Measurements from ENCODE around the gene KATNAL2.

KATNAL2 gene

DNA sequence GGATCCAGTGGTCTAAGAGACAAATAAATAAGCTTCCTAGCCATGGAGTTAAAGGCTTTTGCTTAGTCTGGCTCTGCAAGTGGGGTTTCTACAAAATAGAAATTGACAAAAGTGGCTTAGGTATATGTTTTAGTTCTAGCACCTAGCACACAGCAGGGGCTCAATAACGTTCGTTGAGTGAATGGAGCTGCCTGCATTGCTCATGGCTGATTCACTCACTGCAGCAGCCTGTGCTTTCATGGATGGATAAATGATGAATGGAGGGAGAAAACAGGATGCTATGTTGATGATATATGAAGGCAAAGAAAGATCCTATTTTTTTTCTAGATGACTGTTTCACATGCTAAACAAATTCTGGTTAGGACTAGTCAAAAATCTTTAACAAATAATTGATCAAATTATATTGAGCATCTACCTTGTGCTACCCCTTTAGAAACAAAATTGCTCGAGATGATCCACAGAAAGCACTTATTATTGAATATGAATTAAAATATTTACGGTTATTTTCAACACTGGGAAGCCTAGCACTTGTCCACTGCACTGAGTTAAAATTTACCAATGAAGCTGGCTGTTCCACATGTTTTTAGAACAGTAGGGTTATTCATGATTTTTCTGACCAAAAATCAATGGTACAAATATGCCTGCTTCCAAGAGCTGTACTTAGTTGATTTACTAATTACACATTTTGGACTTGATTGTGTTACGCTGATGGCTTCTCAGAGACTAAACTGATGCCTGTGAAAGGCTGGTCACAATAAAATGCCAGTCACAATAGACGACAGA, 193.3 kb downstream of the KATNAL2 start:
- no peak overlapping the region for H3K9ac ChIP-seq
- H3K27ac ChIP-seq, result no peak overlapping the region
- H3K27me3 ChIP-seq, result no peaks in the 10 kb centered on the region
- peaks cover 90% of the 10 kb centered on the region for H3K36me3 ChIP-seq
- 0 out of 2 replicates have a peak, but pooled peaks cover 8% of the 10 kb centered on the region for H4K20me1 ChIP-seq
- H3K9me3 ChIP-seq, result no peaks in the 10 kb centered on the region
- H3K4me3 ChIP-seq, result no peak overlapping the region
- no peaks in the 10 kb centered on the region for H3K4me1 ChIP-seq
- H3K4me2 ChIP-seq, result no peak overlapping the region
- no peak for TF ChIP-seq Cebpa-rat (IDR thresholded peaks at IDR 0.05)

- TF ChIP-seq Cebpa-rat (IDR thresholded peaks at IDR 0.05), result no peak
- H3K36me3 ChIP-seq, result peaks cover 81% of the 10 kb centered on the region
- H3K4me3 ChIP-seq, result no peak overlapping the region
- H3K9me3 ChIP-seq, result 0 out of 2 replicates have a peak, but pooled peaks cover 5% of the 10 kb centered on the region
- H3K9ac ChIP-seq, result no peak overlapping the region
- 0 out of 2 replicates have a peak, but pooled peaks cover 12% of the 10 kb centered on the region for H4K20me1 ChIP-seq
- H3K4me1 ChIP-seq, result no peaks in the 10 kb centered on the region
- H3K4me2 ChIP-seq, result no peak overlapping the region
- no peaks in the 10 kb centered on the region for H3K27me3 ChIP-seq
- H3K27ac ChIP-seq, result no peak overlapping the region
Measured at GRCh38 chr18:47113796-47114540, 196.6 kb downstream of the KATNAL2 start.

DNA sequence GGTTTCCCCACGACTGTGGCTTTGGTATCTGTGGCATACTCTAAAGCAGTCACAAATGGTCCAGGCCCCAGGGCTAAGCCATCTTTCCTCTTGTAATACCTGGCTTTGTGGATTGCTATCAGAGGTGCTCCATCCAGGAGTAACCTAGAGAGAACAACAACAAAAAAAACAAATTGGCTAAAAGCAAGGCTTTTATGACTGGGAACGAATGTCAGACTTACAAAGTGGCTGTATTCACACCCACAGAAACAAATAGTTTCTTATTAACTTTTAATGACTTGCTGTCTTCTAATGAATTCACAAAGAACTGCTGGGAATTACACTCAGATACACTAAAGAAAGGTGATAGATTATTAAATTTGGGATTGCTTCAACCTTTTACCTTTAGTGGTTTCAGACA, 197.8 kb downstream of the KATNAL2 start:
- no peaks in the 10 kb centered on the region for H3K27me3 ChIP-seq
- no peak overlapping the region for H3K4me3 ChIP-seq
- 0 out of 2 replicates have a peak, but pooled peaks cover 12% of the 10 kb centered on the region for H4K20me1 ChIP-seq
- peaks cover 10% of the 10 kb centered on the region for H3K4me1 ChIP-seq
- peaks cover 70% of the 10 kb centered on the region for H3K36me3 ChIP-seq
- no peak overlapping the region for H3K27ac ChIP-seq
- TF ChIP-seq Cebpa-rat (IDR thresholded peaks at IDR 0.05), result no peak
- H3K9ac ChIP-seq, result no peak overlapping the region
- 0 out of 2 replicates have a peak, but pooled peaks cover 5% of the 10 kb centered on the region for H3K9me3 ChIP-seq
- H3K4me2 ChIP-seq, result no peak overlapping the region

DNA sequence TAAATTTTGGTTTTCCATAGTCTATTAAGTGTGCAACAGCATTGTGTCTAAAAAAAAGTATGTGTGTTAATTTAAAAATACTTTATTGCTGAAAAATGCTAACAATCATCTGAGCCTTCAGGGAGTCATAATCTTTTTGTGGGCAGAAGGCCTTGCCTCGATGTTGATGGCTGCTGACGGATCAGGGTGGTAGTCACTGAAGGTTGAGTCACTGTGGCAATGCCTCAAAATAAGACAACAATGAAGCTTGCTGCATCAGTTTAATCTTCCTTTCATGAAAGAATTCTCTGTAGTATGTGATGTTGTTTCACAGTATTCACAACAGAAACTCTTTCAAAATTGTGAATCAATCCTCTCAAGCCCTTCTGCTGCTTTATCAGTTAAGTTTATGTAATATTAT, 201.6 kb downstream of the KATNAL2 start:
- Histone ChIP-seq H3K4me2 (no peak overlapping the region), H3K9ac (no peak overlapping the region), H3K4me3 (no peak overlapping the region)

DNA sequence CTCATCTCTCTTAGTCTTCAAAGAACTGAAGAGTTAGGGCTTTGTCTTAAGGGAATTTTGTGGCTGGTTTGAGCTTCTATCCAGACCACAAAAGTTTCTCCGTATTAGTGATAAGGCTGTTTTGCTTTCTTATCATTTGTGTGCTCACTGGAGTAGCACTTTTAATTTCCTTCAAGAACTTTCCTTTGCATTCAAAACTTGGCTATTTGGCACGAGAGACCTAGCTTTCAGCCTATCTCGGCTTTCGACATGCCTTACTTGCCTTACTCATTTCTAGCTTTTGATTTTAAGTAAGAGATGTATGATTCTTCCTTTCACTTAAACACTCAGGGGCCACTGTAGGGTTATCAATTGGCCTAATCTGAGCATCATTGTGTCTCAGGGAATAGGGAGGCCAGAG, 203.0 kb downstream of the KATNAL2 start:
- no peak for TF ChIP-seq Cebpa-rat (IDR thresholded peaks at IDR 0.05)
- Histone ChIP-seq H3K27ac (no peak overlapping the region), H3K4me3 (no peak overlapping the region; the same call in 1 of the 2 replicates)

More for the DNA sequence above, 201.6 kb downstream of the KATNAL2 start:
- Histone ChIP-seq H3K4me1 (peaks cover 31% of the 10 kb centered on the region), H3K27ac (no peak overlapping the region), H3K9me3 (0 out of 2 replicates have a peak, but pooled peaks cover 5% of the 10 kb centered on the region), H3K36me3 (peaks cover 45% of the 10 kb centered on the region), H3K27me3 (no peaks in the 10 kb centered on the region), H4K20me1 (peaks cover 22% of the 10 kb centered on the region)
- no peak for TF ChIP-seq Cebpa-rat (IDR thresholded peaks at IDR 0.05)

GRCh38 chr18:47121146-47121545, 203.7 kb downstream of the KATNAL2 start:
- no peak for TF ChIP-seq Cebpa-rat (IDR thresholded peaks at IDR 0.05)
- Histone ChIP-seq H4K20me1 (peaks cover 10% of the 10 kb centered on the region), H3K27ac (no peak overlapping the region), H3K4me1 (peaks cover 31% of the 10 kb centered on the region), H3K9me3 (0 out of 2 replicates have a peak, but pooled peaks cover 5% of the 10 kb centered on the region), H3K36me3 (peaks cover 37% of the 10 kb centered on the region), H3K4me3 (no peak overlapping the region), H3K4me2 (peak overlapping the region; percentile 74), H3K9ac (no peak overlapping the region), H3K27me3 (no peaks in the 10 kb centered on the region)

More for the DNA sequence above, 203.0 kb downstream of the KATNAL2 start:
- Histone ChIP-seq H3K9ac (no peak overlapping the region; the same call in 1 of the 2 replicates), H3K36me3 (peaks cover 40% of the 10 kb centered on the region), H3K9me3 (0 out of 2 replicates have a peak, but pooled peaks cover 5% of the 10 kb centered on the region), H3K4me2 (peak overlapping the region; percentile 74), H3K27me3 (no peaks in the 10 kb centered on the region), H3K4me1 (peaks cover 31% of the 10 kb centered on the region), H4K20me1 (peaks cover 16% of the 10 kb centered on the region)

DNA sequence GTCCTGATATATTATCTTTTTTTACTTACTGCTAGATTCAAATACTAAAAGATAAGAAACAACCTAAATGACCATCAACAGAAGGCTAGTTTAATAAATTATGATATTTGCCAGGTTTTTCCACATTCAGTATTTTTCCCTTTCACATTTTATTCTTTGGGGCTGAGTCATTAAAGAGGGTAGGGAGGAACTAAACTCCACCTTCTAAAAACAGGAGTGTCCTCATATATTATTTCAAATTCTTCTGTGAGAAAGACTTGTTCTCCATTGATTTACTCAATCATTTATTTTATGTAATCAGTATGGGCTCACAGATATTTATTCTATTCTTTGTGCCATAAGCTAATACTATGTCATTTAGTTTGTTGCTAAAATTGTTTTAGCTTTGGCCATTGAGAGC, 223.9 kb downstream of the KATNAL2 start:
- H3K4me1 ChIP-seq, result peaks cover 10% of the 10 kb centered on the region
- H3K27me3 ChIP-seq, result no peaks in the 10 kb centered on the region
- H3K9me3 ChIP-seq, result 0 out of 2 replicates have a peak, but pooled peaks cover 3% of the 10 kb centered on the region
- H3K4me2 ChIP-seq, result no peak overlapping the region
- H3K4me3 ChIP-seq, result no peak overlapping the region
- H3K36me3 ChIP-seq, result peaks cover 28% of the 10 kb centered on the region
- no peak for TF ChIP-seq Cebpa-rat (IDR thresholded peaks at IDR 0.05)
- H3K27ac ChIP-seq, result no peak overlapping the region
- no peak overlapping the region for H3K9ac ChIP-seq
- H4K20me1 ChIP-seq, result peaks cover 27% of the 10 kb centered on the region

DNA sequence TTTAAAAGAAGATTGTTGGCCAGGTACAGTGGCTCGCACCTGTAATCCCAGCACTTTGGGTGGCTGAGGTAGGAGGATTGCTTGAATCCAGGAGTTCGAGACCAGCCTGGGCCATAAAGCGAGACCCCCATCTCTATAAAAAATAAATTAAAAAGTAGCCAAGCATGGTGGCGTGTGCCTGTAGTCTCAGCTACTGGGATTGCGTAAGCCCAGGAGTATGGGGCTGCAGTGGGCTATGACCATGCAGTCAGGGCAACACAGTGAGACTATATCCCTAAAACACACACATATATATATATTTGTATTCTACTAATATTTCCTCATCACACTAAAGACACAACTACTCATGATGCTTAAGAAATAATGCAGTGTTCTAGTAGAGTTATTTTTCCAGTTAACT, 225.8 kb downstream of the KATNAL2 start:
- H4K20me1 ChIP-seq, result peaks cover 39% of the 10 kb centered on the region
- H3K4me2 ChIP-seq, result no peak overlapping the region
- no peak for TF ChIP-seq Cebpa-rat (IDR thresholded peaks at IDR 0.05)
- H3K27ac ChIP-seq, result no peak overlapping the region
- H3K9ac ChIP-seq, result no peak overlapping the region
- no peaks in the 10 kb centered on the region for H3K27me3 ChIP-seq
- H3K4me1 ChIP-seq, result peaks cover 10% of the 10 kb centered on the region
- 0 out of 2 replicates have a peak, but pooled peaks cover 3% of the 10 kb centered on the region for H3K9me3 ChIP-seq
- H3K36me3 ChIP-seq, result peaks cover 20% of the 10 kb centered on the region
- no peak overlapping the region for H3K4me3 ChIP-seq

DNA sequence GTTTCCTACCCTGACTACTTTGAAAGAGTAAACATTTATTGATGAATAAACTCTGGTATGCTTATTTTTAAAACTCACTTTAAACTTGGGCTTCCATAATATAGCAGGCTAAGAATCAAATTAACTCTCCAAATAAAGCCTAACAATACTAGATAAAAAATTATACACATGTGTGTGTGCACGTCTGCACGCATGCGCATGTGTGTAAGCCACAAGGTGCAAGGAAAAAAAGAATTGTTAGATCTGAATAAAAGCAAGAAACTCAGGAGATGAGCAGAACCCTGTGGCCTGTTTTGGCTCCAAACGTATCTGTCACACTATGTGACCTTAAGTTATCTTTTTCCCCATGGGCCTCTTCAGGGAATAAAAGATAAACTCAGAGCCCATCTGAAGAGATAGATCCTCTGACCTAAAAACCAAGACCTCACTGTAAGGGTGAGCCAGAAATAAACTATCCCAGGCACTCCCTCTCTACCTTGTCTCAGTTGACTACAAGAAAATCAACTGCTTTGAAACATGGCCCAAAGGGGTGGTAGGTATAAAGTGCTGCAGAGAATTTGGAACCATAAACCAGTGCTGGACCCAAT, 226.6 kb downstream of the KATNAL2 start:
- Histone ChIP-seq H3K4me2 (0 out of 2 replicates have a peak overlapping the region, but pooled peaks have one; percentile 2), H3K36me3 (peaks cover 20% of the 10 kb centered on the region), H3K9me3 (0 out of 2 replicates have a peak, but pooled peaks cover 3% of the 10 kb centered on the region), H3K9ac (no peak overlapping the region), H3K27ac (no peak overlapping the region), H3K27me3 (no peaks in the 10 kb centered on the region), H4K20me1 (peaks cover 43% of the 10 kb centered on the region), H3K4me3 (no peak overlapping the region), H3K4me1 (peaks cover 11% of the 10 kb centered on the region)
- TF ChIP-seq Cebpa-rat (IDR thresholded peaks at IDR 0.05), result no peak
